HPDE6-E6E7 (cell line): Measurements from ENCODE around the gene CAGE1.
A peak's percentile ranks its signal among the peaks of the same experiment; 100 is the strongest.
"Not testable (repeated sequence)": the region's sequence is repeated elsewhere in the genome, so short reads cannot be mapped to it uniquely, and the experiment has no call there.

Experiments
- DNase-seq: peaks from one replicate; pipeline ENCODE4 v3.0.0; 2011; ENCODE audit warnings: missing footprints; ENCODE audit errors: extremely low spot score

The CAGE1 gene

GRCh38 chr6:7339007-7339732 is 50.4 kb downstream of the CAGE1 start:
- DNase-seq = not testable (repeated sequence)

GRCh38 chr6:7338031-7338430 is 51.5 kb downstream of the CAGE1 start:
- no peak for DNase-seq

GRCh38 chr6:7335519-7335918 is 54.0 kb downstream of the CAGE1 start:
- no peak for DNase-seq

GRCh38 chr6:7334685-7335084 is 54.9 kb downstream of the CAGE1 start:
- DNase-seq = no peak

GRCh38 chr6:7332090-7332745 is 57.3 kb downstream of the CAGE1 start:
- no peak for DNase-seq

GRCh38 chr6:7331452-7331851 is 58.1 kb downstream of the CAGE1 start:
- DNase-seq = no peak

- no peak for DNase-seq
Measured at GRCh38 chr6:7328243-7328642, 61.3 kb downstream of the CAGE1 start.

- DNase-seq = no peak
Measured at GRCh38 chr6:7325750-7326149, 63.8 kb downstream of the CAGE1 start.

- no peak for DNase-seq
Measured at GRCh38 chr6:7324520-7324919, 65.0 kb downstream of the CAGE1 start.

- DNase-seq = no peak
Measured at GRCh38 chr6:7323074-7323473, 66.5 kb downstream of the CAGE1 start.

GRCh38 chr6:7321866-7322265 is 67.7 kb downstream of the CAGE1 start:
- DNase-seq = not testable (repeated sequence)

GRCh38 chr6:7319406-7319805 is 70.1 kb downstream of the CAGE1 start:
- not testable (repeated sequence) for DNase-seq

- DNase-seq = no peak
Measured at GRCh38 chr6:7317538-7317937, 72.0 kb downstream of the CAGE1 start.

- DNase-seq = no peak
Measured at GRCh38 chr6:7316658-7317533, 72.6 kb downstream of the CAGE1 start.

- no peak for DNase-seq
Measured at GRCh38 chr6:7315948-7316365, 73.6 kb downstream of the CAGE1 start.

- DNase-seq = not testable (repeated sequence)
Measured at GRCh38 chr6:7315087-7315947, 74.2 kb downstream of the CAGE1 start.

- DNase-seq = no peak
Measured at GRCh38 chr6:7314414-7314813, 75.1 kb downstream of the CAGE1 start.

GRCh38 chr6:7313505-7314165 is 75.9 kb downstream of the CAGE1 start:
- DNase-seq = no peak

GRCh38 chr6:7312616-7313504 is 76.7 kb downstream of the CAGE1 start, which contains the start of gene SSR1:
SSR1 (minus strand) TSS chr6:7313199; CDS start chr6:7313120, 79 bp downstream.
- peak; percentile 98 for DNase-seq
